ENCODE measurements around the gene PPP1R3G.

DNA sequence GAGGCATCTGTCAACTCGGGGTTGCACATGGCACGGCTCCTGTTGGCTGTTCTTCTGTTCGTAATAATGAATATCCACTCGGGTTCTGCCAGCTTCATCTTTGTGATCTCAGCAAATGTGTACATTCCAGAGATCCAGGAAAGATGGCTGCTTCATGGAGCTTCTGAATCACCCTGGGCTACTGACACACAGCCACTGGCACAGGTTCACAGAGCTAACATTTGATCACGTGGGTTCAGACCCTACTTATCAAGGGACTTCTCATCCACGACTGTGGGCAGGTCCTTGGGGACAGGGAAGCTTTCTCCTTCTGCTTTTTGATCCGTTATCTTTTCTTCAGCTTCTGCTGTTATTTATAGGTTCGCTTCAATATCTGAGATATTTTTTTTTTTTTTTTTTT, 18.1 kb downstream of the PPP1R3G start:
- TF ChIP-seq, protein P1, sequence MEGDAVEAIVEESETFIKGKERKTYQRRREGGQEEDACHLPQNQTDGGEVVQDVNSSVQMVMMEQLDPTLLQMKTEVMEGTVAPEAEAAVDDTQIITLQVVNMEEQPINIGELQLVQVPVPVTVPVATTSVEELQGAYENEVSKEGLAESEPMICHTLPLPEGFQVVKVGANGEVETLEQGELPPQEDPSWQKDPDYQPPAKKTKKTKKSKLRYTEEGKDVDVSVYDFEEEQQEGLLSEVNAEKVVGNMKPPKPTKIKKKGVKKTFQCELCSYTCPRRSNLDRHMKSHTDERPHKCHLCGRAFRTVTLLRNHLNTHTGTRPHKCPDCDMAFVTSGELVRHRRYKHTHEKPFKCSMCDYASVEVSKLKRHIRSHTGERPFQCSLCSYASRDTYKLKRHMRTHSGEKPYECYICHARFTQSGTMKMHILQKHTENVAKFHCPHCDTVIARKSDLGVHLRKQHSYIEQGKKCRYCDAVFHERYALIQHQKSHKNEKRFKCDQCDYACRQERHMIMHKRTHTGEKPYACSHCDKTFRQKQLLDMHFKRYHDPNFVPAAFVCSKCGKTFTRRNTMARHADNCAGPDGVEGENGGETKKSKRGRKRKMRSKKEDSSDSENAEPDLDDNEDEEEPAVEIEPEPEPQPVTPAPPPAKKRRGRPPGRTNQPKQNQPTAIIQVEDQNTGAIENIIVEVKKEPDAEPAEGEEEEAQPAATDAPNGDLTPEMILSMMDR (IDR thresholded peaks at IDR 0.05), result no peak
- TF ChIP-seq POLR2A (IDR thresholded peaks at IDR 0.05), result no peak

Measured in lower leg skin (tissue), 3 donors.